Upper lobe of right lung (tissue), 1 donor: Measurements from ENCODE around the gene ZNF256. TPM values are rescaled to one million over a fixed set of nuclear protein-coding genes. Genes with fewer than 3 reads are reported as not detected.

Experiments
- ATAC-seq: fragments of 200-7000 bp; cut with Tn5 transposase; one replicate; pipeline ENCODE4 v1.9.1; 2020; ENCODE audit warnings: mild to moderate bottlenecking, moderate library complexity
- DNase-seq: peaks from one replicate; pipeline ENCODE4 v3.0.0-alpha.2; 2020
- H3K27ac ChIP-seq: fragments of 200-600 bp; one replicate; pipeline ENCODE4 v1.8.0; 2022
- H3K27me3 ChIP-seq: fragments of 200-600 bp; one replicate; pipeline ENCODE4 v1.8.0; 2022; ENCODE audit warnings: mild to moderate bottlenecking
- H3K36me3 ChIP-seq: fragments of 200-600 bp; one replicate; pipeline ENCODE4 v1.8.0; 2022
- H3K4me1 ChIP-seq: fragments of 200-600 bp; one replicate; pipeline ENCODE4 v1.8.0; 2022
- H3K4me3 ChIP-seq: fragments of 200-600 bp; one replicate; pipeline ENCODE4 v1.8.0; 2022; ENCODE audit warnings: mild to moderate bottlenecking
- H3K9me3 ChIP-seq: fragments of 200-600 bp; one replicate; pipeline ENCODE4 v1.8.0; 2022
- intact Hi-C: fragments of 100-400 bp; cut with DNase I; formaldehyde crosslinking; loops from one replicate; pipeline ENCODE4 v1.11.0; 2022
- total RNA-seq: library from RNA; stranded (reverse); fragmentation: NEBNext Ultra II Directional; extraction: Animal tissue kit (Norgen Biotek cat#: 25700); gene quantifications from one replicate; pipeline ENCODE4 v1.2.1, GENCODE V29; 2021
- TF ChIP-seq, protein P1 (sequence below): fragments of 200-600 bp; IDR thresholded peaks from one replicate; pipeline ENCODE4 v1.8.0; 2022; ENCODE audit warnings: antibody characterized with exemption
- donor health status: DM: no; HTN: yes; CAD: no; lungs with severe emphysema.

ZNF256 gene
- total RNA-seq, 1 donor from 2014 or later, result 5.8 TPM

DNA sequence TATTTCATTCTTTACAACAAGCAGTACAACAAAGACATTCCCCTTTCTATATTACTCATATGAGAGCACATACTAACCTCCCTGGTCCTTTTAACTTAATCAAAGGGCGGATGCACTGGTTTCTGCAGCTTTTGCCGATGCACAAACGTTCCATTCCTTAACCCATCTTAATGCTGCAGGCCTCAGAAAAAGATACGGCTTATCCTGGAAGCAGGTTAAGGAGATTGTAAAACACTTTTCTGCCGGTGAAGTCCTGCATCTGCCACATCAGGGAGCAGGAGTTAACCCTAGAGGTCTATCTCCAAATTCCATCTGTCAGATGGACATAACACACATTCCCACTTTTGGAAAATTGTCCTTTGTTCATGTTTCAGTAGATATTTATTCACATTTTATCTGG is 47.2 kb downstream of the ZNF256 start:
- no peaks in the 10 kb centered on the region for H3K27me3 ChIP-seq
- DNase-seq (no peak), ATAC-seq (no peak)
- intact Hi-C loops, result no loop called here
- no peak overlapping the region for H3K4me3 ChIP-seq
- no peaks in the 10 kb centered on the region for H3K36me3 ChIP-seq
- TF ChIP-seq, protein P1, sequence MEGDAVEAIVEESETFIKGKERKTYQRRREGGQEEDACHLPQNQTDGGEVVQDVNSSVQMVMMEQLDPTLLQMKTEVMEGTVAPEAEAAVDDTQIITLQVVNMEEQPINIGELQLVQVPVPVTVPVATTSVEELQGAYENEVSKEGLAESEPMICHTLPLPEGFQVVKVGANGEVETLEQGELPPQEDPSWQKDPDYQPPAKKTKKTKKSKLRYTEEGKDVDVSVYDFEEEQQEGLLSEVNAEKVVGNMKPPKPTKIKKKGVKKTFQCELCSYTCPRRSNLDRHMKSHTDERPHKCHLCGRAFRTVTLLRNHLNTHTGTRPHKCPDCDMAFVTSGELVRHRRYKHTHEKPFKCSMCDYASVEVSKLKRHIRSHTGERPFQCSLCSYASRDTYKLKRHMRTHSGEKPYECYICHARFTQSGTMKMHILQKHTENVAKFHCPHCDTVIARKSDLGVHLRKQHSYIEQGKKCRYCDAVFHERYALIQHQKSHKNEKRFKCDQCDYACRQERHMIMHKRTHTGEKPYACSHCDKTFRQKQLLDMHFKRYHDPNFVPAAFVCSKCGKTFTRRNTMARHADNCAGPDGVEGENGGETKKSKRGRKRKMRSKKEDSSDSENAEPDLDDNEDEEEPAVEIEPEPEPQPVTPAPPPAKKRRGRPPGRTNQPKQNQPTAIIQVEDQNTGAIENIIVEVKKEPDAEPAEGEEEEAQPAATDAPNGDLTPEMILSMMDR, result no peak
- H3K9me3 ChIP-seq, result no peaks in the 10 kb centered on the region
- no peaks in the 10 kb centered on the region for H3K4me1 ChIP-seq
- H3K27ac ChIP-seq, result no peak overlapping the region

Other genes starting within 250 kb of the ZNF256 start
- 4.5 TPM for gene ZNF154, start 238.5 kb downstream of the ZNF256 start, total RNA-seq
- 7.1 TPM for gene ZNF671, start 220.1 kb downstream of the ZNF256 start, total RNA-seq
- gene ZNF776, start 200.9 kb downstream of the ZNF256 start, total RNA-seq, result 15.1 TPM
- gene ZNF586, start 178.0 kb downstream of the ZNF256 start, total RNA-seq, result 18.5 TPM
- gene ZNF552, start 132.8 kb downstream of the ZNF256 start, total RNA-seq, result 10.9 TPM
- gene ZNF587B, start 117.4 kb downstream of the ZNF256 start, total RNA-seq, result 12.2 TPM
- gene ZNF587, start 97.8 kb downstream of the ZNF256 start, total RNA-seq, result 27.3 TPM
- 12.3 TPM for gene ZNF814, start 58.7 kb downstream of the ZNF256 start, total RNA-seq
- 17.7 TPM for gene ZNF417, start 31.1 kb downstream of the ZNF256 start, total RNA-seq
- 5.0 TPM for gene ZNF418, start 12.3 kb downstream of the ZNF256 start, total RNA-seq
- 0.90 TPM for gene C19orf18, start 26.8 kb upstream of the ZNF256 start, total RNA-seq
- 15.4 TPM for gene ZNF606, start 55.1 kb upstream of the ZNF256 start, total RNA-seq
- gene ZSCAN1, start 86.3 kb upstream of the ZNF256 start, total RNA-seq, result not detected
- gene ZNF135, start 111.6 kb upstream of the ZNF256 start, total RNA-seq, result 4.1 TPM
- 47.3 TPM for gene ZSCAN18, start 150.5 kb upstream of the ZNF256 start, total RNA-seq
- 7.4 TPM for gene ZNF329, start 203.1 kb upstream of the ZNF256 start, total RNA-seq
- 31.9 TPM for gene ZNF274, start 235.4 kb upstream of the ZNF256 start, total RNA-seq